Measurements from ENCODE around the gene SLIT2.

SLIT2 gene

DNA sequence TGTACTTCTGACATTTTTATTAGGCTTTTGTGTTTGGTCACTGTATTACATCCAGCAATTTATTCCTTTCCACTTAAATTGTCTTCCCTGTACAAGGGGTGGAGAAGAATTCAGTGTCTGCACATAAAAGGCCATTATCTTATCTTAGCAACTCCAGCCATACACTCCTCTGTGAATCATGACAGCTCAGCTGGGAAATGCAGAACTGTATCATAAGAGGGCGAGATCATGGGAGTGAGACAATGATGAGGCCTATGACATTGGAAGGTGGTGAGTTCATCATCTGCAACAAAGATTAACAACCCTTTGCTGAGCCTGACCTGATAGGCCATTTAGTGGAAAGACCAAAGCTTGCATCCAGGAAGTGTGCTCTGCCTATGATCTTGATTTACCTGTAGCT, 33.3 kb downstream of the SLIT2 start:
- no peak overlapping the region for H3K4me3 ChIP-seq (ENCODE audit: low read depth, low read length)
- no peak for DNase-seq (ENCODE audit: low read depth)

DNA sequence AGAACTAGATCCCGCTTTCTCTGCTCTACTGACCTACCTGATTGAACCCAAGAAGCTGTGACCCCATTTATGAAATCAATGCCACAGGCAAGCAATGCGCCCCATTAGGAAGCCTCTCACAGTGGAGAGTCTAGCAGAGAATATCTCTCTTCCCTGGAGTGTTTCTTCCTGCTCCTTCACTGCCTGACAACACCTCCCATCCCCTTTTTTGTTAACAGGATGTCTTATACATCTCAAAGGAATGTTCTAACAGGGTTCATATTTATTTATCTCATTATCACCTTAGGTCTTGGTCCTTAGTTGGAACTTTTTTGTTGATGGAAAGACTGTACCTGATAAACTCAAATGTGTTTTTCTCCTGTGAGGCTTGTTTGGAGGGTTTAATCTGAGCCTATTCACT, 35.5 kb downstream of the SLIT2 start:
- no peak overlapping the region for H3K4me3 ChIP-seq (ENCODE audit: low read depth, low read length)
- DNase-seq (ENCODE audit: low read depth), result no peak
- TF ChIP-seq, protein P1, sequence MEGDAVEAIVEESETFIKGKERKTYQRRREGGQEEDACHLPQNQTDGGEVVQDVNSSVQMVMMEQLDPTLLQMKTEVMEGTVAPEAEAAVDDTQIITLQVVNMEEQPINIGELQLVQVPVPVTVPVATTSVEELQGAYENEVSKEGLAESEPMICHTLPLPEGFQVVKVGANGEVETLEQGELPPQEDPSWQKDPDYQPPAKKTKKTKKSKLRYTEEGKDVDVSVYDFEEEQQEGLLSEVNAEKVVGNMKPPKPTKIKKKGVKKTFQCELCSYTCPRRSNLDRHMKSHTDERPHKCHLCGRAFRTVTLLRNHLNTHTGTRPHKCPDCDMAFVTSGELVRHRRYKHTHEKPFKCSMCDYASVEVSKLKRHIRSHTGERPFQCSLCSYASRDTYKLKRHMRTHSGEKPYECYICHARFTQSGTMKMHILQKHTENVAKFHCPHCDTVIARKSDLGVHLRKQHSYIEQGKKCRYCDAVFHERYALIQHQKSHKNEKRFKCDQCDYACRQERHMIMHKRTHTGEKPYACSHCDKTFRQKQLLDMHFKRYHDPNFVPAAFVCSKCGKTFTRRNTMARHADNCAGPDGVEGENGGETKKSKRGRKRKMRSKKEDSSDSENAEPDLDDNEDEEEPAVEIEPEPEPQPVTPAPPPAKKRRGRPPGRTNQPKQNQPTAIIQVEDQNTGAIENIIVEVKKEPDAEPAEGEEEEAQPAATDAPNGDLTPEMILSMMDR (IDR thresholded peaks at IDR 0.05; ENCODE audit: control insufficient read depth, extremely low read depth, insufficient read depth), result no peak

More for the DNA sequence above, 33.3 kb downstream of the SLIT2 start:
- TF ChIP-seq, protein P1 (IDR thresholded peaks at IDR 0.05; ENCODE audit: control insufficient read depth, extremely low read depth, insufficient read depth), result no peak

DNA sequence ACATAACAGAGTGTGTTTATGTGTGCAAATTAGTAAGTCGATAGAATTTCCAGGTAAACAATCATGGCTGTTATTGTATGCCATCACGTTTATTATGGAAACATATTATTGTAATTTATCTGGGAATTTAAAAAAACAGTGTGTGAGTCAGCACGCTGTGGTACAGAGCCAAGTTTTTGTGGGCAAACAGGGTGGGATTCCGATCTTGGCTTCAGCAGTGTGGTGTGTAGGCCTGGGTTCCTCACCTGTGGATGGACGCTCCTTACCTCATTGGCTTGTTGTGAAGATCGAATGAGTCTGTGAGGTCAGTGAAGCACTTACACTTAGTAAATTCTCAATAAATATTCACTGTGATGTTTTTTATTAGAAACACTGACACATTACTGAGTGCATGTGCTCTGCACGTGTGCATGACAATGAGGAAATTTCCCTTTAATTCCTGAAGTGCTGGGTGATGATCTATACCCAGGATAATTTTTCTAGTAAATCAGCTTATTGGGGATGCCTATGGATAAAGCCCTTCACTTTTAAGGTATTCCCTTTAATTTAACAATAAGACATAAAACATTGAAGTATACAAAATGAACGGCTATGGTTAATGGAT, 36.4 kb downstream of the SLIT2 start:
- TF ChIP-seq, protein P1 (IDR thresholded peaks at IDR 0.05; ENCODE audit: control insufficient read depth, extremely low read depth, insufficient read depth), result no peak
- no peak for DNase-seq (ENCODE audit: low read depth)
- H3K4me3 ChIP-seq (ENCODE audit: low read depth, low read length), result no peak overlapping the region

DNA sequence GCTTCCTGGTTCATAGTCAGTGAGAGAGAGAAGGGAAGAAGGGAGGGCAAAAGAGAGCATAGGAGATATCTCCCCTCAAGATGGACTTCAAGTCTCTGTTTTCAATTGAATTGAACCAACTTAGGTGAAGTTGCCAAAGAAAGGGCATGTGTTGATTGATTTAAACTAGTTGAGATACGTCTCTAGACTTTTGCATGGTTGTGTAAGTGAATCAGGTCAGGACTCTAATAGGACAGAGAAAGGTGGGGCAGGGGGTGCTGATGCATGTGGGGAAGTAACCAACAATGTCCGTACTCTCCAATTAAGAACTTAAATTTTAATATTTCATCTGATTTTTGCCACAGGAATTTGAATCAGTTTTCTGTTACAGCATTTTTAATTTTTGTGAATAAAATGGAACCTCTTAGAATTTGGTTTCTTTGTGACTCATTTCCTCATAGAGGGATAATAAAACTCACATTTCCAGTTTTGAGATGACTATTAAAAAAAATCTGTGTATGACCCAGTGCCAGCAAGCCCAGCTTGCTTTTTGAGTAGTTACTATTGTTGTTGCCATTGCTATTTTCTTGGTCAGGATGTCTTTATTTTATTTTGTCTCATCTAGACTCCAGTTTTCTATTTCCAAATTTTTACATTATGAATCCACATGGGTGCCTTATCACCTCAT, 37.3 kb downstream of the SLIT2 start:
- no peak overlapping the region for H3K4me3 ChIP-seq (ENCODE audit: low read depth, low read length)
- DNase-seq (ENCODE audit: low read depth), result no peak
- TF ChIP-seq, protein P1 (IDR thresholded peaks at IDR 0.05; ENCODE audit: control insufficient read depth, extremely low read depth, insufficient read depth), result no peak

DNA sequence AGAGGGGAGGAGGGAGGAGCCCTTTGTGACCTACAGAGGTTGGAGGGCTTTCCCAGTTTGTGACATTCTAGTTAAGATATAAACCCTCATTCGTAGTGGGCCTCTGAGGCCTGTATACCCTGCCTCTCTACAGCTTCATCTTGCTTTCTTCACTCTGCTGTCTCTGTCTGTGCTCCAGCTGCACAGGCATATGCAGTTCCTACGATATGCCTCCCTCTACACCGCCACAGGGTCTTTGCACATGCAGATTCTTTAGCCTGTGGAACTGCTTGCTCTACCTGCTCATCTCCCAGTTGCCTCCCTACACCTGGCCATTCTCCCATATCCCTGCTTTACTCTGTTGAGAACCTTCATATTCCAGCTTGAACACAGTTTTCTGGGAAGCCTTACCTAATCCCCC, 38.1 kb downstream of the SLIT2 start:
- TF ChIP-seq, protein P1 (IDR thresholded peaks at IDR 0.05; ENCODE audit: control insufficient read depth, extremely low read depth, insufficient read depth), result no peak
- DNase-seq (ENCODE audit: low read depth), result no peak

DNA sequence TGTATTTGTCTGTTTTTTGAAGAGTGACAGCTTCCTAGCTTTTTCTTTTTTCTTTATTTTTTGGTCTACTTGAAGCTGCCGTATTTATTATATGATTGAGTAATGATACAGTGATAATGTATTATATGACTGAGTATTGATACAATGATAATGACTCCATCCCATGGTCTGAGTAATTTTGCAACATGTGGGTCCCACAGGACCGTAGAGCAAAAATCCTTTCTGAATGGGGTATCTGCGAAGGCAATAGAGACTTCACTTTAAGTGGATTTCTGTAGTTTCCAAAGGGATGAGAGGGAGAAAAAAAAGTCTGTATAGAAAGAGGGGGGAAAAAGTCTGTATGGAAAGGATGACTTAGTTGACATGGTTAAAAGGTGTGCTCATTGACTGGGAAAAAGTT, 41.0 kb downstream of the SLIT2 start:
- no peak overlapping the region for H3K4me3 ChIP-seq (ENCODE audit: low read depth, low read length)
- DNase-seq (ENCODE audit: low read depth), result no peak
- TF ChIP-seq, protein P1 (IDR thresholded peaks at IDR 0.05; ENCODE audit: control insufficient read depth, extremely low read depth, insufficient read depth), result no peak

More for the DNA sequence above, 38.1 kb downstream of the SLIT2 start:
- no peak overlapping the region for H3K4me3 ChIP-seq (ENCODE audit: low read depth, low read length)

DNA sequence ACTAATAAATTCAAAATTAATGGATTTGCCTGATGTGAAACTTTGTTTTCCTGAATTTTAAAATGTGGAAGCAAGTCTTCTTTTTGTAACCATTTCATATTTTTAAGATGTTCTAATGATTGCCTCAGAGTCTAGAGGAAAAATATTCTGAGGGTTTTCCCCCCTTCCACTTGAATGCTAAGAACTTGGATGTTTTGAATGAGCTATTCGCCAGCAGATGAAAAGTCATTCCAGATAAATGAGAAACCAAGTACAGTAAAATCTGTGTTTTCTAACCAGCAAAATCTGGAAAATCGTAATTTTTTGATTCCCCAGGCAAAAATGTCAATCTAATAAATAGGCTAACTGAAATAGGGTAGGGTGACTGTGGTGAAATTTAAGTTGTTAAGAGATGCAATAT, 45.6 kb downstream of the SLIT2 start:
- DNase-seq (ENCODE audit: low read depth), result no peak
- TF ChIP-seq, protein P1 (IDR thresholded peaks at IDR 0.05; ENCODE audit: control insufficient read depth, extremely low read depth, insufficient read depth), result no peak
- H3K4me3 ChIP-seq (ENCODE audit: low read depth, low read length), result no peak overlapping the region
